Epithelial cell of prostate (primary cell): ENCODE results near the gene VPS8.
A peak's percentile ranks its signal among the peaks of the same experiment; 100 is the strongest.

ENCODE experiments used
- DNase-seq: peaks from one replicate; pipeline ENCODE4 v3.0.0-alpha.2; 2011; ENCODE audit warnings: low read depth, low spot score
- H3K27ac ChIP-seq: fragments of 450-650 bp; 2 replicates; pipeline ENCODE4 v1.5.1; 2017; ENCODE audit warnings: mild to moderate bottlenecking

VPS8 gene

DNA sequence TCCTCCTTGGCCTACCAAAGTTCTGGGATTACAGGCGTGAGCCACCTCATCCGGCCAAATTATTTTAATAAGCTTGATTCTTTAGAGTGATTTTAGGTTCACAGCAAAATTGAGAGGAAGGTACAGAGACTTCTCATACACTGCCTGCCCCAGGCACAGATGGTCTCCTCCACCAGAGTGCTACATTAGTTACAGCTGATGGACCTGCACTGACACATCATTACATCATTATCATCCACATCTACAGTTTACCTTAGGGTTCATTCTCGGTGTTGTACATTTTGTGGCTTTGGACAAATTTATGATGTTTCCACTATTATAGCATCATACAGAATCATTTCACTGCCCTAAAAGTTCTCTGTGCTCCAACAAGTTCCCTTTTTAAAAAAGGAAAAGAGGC is 4.4 kb upstream of the VPS8 start:
- no peak for DNase-seq
- no peak overlapping the region for H3K27ac ChIP-seq

DNA sequence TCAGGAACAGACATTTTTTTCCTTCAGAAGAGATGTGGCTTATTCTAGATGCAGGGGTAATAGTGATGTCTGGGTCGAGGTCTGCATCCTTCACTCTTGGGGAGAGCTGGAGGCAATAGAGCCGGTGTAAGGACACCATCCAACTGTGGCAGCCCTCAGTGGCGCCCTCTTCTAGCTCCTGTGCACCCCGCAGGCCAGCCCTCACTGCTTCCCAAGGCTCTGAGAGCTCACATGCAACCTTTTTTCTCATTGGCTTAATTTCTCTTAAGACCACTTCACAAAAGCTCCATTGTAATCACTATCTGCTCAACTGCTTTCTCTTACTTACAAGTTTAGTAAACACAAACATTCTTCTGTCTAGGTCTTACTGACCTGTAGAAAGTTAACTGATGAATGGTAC is 3.9 kb upstream of the VPS8 start:
- no peak overlapping the region for H3K27ac ChIP-seq
- no peak for DNase-seq

DNA sequence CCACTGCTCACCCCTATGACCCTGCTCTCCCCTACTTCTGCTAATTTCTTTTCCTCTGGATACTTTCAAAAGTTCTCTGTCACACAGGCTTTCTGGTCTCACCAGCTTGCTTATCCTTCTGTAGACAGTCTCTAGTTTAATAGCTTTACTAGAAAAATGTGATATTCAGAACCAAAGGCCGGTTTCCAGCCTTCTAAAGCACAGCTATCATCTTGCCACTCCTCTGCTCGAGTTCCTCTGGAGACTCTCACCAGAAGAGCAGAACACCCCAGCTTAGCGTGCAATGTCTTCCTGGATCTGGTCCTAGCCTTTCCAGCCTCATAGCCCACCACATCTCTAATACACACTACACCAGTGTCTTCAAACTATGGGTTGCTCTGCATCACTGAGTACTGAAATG is 1.8 kb upstream of the VPS8 start:
- no peak overlapping the region for H3K27ac ChIP-seq
- DNase-seq, result no peak

GRCh38 chr3:184811034-184811433 is 932 bp upstream of the VPS8 start:
- no peak for DNase-seq
- H3K27ac ChIP-seq, result no peak overlapping the region

- DNase-seq, result no peak
- no peak overlapping the region for H3K27ac ChIP-seq
Measured at GRCh38 chr3:184811663-184811998, 335 bp upstream of the VPS8 start.

DNA sequence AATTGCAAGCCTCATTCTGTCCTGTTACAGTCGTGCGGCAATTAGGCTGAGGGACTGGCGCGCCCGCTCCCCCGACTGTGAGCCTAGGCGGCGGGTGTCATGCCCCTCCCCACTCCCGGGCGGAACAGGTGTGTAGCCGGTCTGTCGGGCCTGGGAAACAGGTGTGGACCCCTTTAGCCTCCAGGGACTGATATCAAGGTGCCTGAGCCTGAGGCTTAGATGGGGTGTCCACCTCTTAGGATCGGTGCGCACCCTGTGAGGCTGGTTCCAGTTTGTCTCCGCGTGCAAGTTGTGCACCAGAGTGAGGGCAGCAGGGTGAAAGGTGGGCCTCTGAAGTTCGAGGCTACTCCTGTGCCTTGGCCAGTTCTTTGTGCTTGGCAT is 686 bp downstream of the VPS8 start:
- DNase-seq, result no peak
- peak overlapping the region; percentile 31 for H3K27ac ChIP-seq

GRCh38 chr3:184813357-184813756 is 1.4 kb downstream of the VPS8 start:
- H3K27ac ChIP-seq, result no peak overlapping the region
- no peak for DNase-seq

DNA sequence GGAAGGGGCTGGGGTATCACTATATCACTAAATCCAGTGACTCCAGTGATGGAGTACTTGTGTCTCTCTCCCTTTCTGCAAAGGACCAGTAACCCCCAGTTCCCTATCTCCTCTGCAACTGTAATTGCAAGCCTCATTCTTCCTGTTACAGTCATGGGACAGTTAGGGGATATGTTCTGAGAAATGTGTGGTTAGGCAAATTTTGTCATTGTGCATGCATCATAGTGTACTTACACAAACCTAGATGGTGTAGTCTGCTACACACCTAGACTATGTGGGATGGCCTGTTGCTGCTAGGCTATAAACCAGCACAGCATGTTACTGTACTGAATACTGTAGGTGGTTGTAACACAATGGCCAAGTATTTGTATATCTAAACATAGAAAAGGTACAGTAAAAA is 2.2 kb downstream of the VPS8 start:
- no peak for DNase-seq
- no peak overlapping the region for H3K27ac ChIP-seq

DNA sequence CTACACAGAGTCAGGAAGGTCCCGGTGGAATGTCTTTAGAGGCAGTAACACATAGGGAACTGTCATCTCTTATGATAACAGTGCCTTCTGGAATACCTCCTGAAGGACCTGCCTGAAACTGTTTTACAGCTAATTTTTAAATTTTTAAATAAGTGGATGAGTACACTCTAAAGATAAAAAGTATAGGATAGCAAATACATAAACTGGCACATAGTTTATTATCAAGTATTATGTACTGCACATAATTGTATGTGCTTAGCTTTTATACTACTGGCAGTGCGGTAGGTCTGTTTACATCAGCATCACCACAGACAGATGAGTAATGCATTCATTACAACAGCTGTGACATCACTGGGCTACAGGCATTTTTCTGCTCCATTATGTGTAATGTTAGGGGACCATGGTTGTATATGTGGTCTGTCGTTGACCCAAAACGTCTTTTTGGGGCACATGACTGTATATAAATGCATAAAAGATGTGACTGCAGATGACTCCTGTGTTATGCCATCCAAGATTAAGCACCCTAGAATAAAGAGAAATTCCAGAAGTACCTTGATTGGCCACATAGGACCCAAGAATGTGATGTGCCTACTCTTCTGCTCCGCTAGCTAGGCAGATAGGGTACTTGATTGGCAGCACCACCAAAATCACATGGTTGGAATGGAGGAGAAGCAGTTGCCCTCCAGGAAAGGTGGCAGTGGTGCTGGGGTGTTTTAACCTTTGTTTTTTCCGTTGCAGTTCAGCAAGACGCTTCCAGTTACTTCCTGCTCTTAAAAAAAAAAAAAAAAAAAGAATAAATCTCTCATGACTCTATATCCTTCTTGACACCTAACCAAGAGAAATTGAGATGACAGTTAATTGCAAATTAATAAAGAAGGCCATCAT is 3.3 kb downstream of the VPS8 start:
- DNase-seq, result no peak
- no peak overlapping the region for H3K27ac ChIP-seq

- DNase-seq, result no peak
- no peak overlapping the region for H3K27ac ChIP-seq
Measured at GRCh38 chr3:184816614-184817013, 4.6 kb downstream of the VPS8 start.

GRCh38 chr3:184820525-184820924 is 8.6 kb downstream of the VPS8 start:
- no peak overlapping the region for H3K27ac ChIP-seq
- no peak for DNase-seq

DNA sequence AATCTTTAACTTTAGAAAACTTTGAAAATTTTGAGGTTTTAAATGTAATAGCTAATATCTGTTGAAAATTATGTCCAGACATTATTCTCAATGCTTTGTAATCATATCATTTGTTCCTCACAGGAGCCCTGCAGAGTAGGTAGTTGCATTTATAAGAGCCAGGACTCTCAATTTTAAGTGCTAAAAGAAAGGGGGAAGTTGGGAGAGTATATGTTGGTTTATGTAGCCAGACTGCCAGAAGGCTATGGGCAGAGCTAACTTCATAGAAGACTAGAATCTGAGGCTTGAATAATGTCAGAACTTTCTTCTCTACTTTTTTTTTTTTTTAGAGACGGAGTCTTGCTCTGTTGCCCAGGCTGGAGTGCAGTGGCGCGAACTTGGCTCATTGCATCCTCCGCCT is 9.1 kb downstream of the VPS8 start:
- no peak for DNase-seq
- no peak overlapping the region for H3K27ac ChIP-seq

- no peak overlapping the region for H3K27ac ChIP-seq
- DNase-seq, result no peak
Measured at GRCh38 chr3:184822081-184822480, 10.1 kb downstream of the VPS8 start.

DNA sequence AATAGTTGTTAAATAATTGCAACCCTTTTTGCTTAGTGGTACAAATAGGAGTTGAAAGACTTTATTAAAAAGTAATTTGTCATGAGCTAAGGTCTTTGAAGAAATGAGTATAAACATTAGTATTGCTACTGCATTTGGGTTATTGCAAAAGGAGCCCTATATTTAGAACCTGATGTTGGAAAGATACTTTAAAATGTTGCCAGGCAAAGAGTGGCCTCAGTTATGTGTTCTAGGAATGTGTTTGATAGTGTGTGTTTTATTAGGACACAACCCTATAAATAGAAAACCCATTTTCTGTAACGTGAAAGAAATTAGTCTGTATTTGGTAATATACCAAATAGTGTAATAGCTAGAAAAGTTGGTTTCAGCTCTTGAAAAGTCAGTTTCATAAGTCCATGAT is 10.7 kb downstream of the VPS8 start:
- DNase-seq, result no peak
- no peak overlapping the region for H3K27ac ChIP-seq

DNA sequence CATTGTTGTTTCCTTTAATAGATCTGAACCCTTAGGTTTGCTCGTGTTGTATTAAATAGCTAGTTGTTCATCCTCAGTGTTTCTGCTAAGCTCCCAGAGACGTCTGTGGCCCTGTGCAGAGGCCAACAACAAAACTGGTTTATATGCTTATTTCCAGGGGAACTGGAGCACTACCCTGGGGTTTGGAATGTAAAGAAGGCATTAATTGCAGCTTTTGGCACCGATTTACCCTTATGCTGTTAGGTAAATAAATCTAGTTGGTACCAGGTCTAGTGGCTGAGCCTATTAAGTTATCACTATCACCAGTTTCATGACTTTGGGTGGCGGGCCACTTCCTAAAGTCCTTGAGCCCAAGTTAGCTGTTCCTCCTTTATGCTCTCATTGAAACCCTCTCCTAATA is 12.0 kb downstream of the VPS8 start:
- no peak for DNase-seq
- H3K27ac ChIP-seq, result no peak overlapping the region

- no peak for DNase-seq
- H3K27ac ChIP-seq, result no peak overlapping the region
Measured at GRCh38 chr3:184825121-184825820, 13.3 kb downstream of the VPS8 start.

GRCh38 chr3:184827572-184827971 is 15.6 kb downstream of the VPS8 start:
- H3K27ac ChIP-seq, result no peak overlapping the region
- no peak for DNase-seq

- DNase-seq, result no peak
- H3K27ac ChIP-seq, result no peak overlapping the region
Measured at GRCh38 chr3:184832044-184832443, 20.1 kb downstream of the VPS8 start.

GRCh38 chr3:184832903-184833302 is 20.9 kb downstream of the VPS8 start:
- no peak for DNase-seq
- H3K27ac ChIP-seq, result no peak overlapping the region

DNA sequence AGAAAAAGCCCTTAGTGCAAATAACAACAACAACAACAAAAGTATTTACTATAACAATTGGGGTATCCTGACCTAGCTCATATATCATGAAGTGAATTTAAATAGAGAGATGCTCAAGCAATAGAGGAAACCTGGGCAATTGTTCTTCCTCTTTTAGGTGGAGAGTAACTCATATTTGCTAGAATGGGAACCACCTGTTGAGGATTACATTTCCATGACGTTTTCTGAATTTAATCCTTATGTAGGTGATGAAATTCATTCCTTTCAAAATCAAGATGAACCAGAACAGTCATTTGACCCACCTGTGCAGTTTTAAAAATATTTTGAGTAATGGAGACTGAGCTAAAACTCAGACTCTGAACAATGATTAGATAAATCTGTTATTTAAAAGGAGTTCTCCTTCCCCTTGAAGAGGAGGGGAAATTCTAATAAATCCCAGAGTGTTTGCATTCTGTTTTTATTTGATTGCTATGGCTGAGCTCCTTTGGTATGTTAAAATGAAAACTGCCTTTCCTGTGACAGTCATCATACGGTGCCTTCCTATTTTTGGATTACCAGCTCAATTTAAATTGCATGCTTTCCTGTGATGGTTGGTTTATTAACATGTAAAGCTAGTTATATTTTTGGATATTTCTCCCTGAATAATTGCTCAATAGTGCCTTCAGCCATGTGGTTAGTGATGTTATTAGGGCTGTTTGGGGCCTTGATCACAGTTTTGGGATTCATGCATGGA is 24.3 kb downstream of the VPS8 start:
- no peak for DNase-seq
- H3K27ac ChIP-seq, result no peak overlapping the region

DNA sequence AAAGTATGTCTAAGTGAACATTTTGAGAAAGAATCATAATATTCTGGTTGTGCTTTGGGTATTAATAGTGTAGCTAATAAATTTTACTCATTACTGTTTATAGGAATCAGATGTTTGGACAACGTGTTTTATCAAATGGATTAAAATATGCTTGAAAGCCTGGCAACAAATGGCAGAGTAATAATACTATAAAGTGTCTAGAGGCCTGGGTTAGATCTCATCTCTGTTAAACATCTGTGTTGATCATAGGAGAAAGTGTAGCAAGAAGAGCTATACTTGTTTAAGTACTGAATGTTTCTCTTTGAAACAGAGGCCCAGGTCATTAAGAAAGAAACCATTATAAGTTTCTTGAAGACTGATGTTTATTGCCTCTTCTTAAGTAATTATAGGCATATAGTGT is 30.5 kb downstream of the VPS8 start:
- DNase-seq, result no peak
- H3K27ac ChIP-seq, result no peak overlapping the region
